HG03159 (cell line): ENCODE results near the gene PPIL1.

Experiments used
- ATAC-seq: cut with Tn5 transposase; IDR thresholded peaks from one replicate; pipeline ENCODE4 v1.9.1; 2021; ENCODE audit warnings: mild to moderate bottlenecking, moderate library complexity; ENCODE audit not compliant: unreplicated experiment

The PPIL1 gene

DNA sequence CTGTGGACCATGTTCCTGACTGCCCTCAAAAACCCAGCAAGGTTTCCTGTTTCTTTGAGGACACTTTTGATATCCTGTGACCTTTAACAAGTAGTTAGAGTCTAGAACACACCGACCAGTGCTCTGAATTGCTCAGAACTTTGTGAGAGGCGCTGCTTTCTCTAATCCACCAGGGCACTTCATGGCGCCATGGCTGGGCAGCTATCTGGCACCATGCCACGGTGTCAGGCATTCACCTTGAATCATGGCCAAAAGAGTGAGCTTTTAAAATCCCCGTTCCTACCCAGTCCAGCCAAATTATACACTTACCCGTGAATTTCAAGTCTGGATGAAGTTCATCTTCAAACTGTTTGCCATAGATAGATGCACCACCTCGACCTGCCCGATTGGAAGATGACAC, 18.3 kb downstream of the PPIL1 start:
- ATAC-seq: no peak

GRCh38 chr6:36855750-36856149, 18.9 kb downstream of the PPIL1 start:
- ATAC-seq: no peak

DNA sequence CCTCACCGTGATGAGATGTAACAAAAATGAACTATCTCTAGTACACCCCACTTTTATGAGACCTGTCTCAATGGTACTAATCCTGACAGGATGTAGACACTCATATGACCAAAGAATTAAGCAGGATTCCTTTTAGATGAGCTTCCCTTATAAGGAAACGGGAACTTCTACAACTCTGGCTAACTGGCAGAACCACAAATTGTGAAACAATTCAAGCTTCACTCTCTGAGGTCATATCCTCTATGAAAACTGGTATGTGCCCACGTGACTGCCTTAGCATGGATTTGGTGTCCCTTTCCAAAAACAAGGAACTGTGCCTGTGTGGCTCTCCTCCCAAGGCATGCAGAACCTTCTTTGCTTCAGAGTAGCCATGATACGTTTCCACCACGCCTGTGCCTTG, 21.3 kb downstream of the PPIL1 start:
- ATAC-seq: no peak

GRCh38 chr6:36852481-36853147, 22.0 kb downstream of the PPIL1 start:
- no peak for ATAC-seq

GRCh38 chr6:36851626-36852025, 23.0 kb downstream of the PPIL1 start:
- no peak for ATAC-seq

DNA sequence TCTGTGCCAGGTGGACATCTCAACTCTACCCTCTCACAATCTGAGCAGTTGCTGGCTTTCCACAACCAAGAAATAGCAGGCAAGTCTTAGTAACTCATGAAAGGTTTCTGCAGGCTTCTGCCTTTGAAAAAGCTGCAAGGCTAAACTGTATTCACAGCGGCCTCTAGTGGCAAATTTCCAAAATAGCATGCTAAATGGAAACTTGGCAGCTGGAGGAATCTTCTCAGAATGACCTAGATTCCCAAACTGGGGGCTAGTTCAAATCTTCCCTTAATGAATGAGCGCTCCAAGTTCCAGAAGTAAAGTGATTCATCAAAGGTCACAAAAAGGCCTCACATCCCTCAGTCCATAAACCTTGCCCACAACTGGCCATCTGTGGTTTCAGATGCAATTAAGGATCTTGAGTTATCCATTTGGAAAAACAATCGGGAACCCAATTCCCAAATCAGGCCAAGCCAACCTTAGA, 23.4 kb downstream of the PPIL1 start:
- ATAC-seq: no peak

DNA sequence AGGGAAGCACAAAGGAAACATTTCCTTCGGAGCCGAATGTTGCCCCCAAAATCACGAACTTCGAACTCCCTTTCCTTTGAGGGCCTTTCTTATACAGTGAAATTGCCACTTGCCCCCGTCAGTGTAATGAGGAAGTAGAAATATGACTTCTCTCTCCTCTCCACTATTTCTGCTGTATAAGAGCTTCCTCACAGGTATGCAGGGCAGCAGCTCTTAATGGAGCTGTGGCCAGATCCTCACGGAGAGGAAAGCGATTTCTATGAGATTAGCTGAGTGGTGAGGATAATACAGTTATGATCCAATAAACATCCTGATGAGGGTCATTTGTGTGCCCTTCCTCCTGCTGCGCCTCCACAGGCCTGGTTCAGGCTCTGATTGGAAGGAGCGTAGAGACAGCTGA, 24.6 kb downstream of the PPIL1 start:
- ATAC-seq: no peak

DNA sequence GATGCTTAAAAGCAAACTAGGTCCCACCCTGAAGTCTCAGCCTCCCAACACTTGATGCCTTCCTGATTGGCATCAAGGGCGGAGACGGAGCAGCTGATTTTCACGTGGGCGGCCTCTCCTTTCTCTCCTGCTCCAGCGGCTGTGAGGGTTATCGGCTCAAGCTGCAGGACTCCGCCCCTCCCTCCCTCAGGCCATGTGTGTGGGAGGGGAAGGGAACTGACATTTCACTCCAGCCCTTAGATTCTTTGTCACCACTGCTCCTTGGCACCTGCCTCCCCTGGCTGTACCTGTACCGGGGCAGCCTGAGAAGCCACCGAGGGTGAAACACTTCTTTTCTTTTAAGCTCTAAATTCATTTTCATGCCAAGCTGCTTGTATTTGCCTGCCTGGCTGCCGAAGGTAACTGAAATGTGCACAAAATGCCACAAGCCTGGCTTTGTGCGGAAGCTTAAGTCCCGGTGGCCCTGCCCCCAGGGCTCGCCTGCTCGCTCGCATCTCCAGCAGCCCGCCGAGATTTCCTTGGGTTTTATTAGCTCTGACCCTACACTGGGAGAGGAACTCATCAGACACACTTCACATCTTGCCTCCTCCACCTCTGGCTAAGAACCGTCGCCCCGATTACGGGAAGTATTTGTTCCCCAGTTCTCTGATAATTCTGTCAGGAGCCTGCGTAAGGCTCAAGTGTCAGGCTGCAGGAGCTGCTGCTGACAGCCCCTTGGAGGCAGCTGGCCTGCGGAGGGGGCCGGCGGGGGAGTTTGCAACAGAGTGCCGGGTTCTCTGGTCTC, 25.8 kb downstream of the PPIL1 start:
- no peak for ATAC-seq

- no peak for ATAC-seq
Observed at GRCh38 chr6:36847991-36848390, 26.6 kb downstream of the PPIL1 start.

DNA sequence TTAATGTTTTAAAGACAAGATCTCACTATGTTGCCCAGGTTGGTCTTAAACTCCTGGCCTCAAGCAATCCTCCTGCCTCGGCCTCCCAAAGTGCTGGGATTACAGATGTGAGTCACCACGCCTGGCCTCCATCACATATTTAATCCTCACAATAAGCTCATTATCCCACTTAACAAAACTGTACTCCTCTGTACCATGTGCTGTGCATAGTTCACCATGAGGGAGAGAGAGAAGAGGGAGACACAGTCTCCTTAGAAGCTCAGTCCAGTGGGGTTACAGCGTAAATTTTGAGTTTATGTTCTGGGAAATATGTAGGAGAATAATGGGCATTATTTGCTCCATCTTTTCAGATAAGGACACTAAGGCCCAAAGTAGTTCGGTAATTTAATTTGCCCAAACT, 27.5 kb downstream of the PPIL1 start:
- no peak for ATAC-seq

- no peak for ATAC-seq
Observed at GRCh38 chr6:36845233-36845632, 29.4 kb downstream of the PPIL1 start.

- ATAC-seq: no peak
Observed at GRCh38 chr6:36844232-36845170, 30.1 kb downstream of the PPIL1 start.

DNA sequence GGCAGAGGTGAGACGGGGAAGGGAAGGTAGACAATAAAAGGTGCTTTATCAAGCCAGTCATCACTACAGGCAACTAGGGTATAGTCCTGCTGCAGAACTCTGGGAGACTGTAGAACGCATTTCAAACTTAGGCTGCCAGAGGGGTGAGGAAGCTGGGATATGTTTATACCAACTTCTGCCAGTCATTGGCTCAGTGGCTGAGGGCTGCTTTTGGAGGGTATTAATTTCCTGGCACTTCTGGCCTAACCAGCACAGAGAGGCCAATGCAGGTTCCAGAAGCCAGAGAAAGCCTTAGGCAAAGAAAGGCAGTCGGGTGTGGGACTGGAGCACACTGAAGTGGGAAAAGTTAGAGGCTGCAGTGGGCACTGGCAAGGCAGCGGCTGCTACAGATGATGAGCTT, 31.4 kb downstream of the PPIL1 start:
- no peak for ATAC-seq

DNA sequence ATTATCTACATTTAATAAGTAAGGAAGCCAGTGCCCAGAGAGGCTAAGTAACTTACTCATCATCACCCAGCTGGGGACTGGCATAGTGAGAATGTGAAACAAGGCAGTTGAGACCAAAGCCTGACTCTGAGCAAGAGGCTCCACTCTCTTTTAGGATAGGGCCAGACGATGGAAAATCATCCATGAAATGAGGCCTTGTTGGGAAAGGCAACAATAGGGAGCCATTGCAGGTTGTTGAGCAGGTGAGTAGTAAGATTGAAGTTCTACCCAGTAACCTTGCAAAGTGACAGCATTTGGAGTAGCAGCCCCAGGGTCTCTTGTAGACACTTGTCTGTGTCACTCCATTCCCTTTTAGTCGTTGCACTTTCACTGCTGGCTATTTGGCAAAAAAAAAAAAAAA, 32.8 kb downstream of the PPIL1 start:
- ATAC-seq: no peak

GRCh38 chr6:36840432-36841403, 33.9 kb downstream of the PPIL1 start:
- no peak for ATAC-seq

GRCh38 chr6:36839749-36840431, 34.7 kb downstream of the PPIL1 start:
- no peak for ATAC-seq

GRCh38 chr6:36838896-36839748, 35.5 kb downstream of the PPIL1 start, which contains the start of gene CPNE5:
TSS of gene CPNE5 (minus strand) at chr6:36839444. CDS start at chr6:36839377, 67 bp downstream.
- ATAC-seq: no peak

GRCh38 chr6:36837686-36838085, 36.9 kb downstream of the PPIL1 start:
- no peak for ATAC-seq

DNA sequence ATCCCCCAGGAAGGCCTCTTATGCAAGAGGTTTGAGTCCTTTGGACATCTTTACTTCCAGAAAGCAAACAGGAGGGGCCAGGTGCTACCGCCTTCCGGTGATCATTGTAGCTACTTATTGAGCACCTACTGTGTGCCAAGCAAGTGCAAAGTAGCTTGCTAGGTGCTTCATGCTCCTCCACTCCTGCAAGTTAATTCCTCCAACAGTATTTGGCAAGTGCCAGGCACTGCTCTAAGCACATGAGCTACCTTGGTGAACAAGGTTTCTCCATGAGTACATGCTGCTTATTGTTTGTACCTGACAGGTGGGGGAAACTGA, 37.6 kb downstream of the PPIL1 start:
- no peak for ATAC-seq
